ENCODE results near the gene MARS1. TPM values are rescaled to one million over a fixed set of nuclear protein-coding genes. Genes with fewer than 3 reads are reported as not detected.
"Not testable (repeated sequence)": the region's sequence is repeated elsewhere in the genome, so short reads cannot be mapped to it uniquely, and the experiment has no call there.

MARS1 gene
- total RNA-seq, 1 donor from 2014 or later, result 283 TPM

GRCh38 chr12:57513266-57513665, 25.4 kb downstream of the MARS1 start:
- no peaks in the 10 kb centered on the region for H3K27me3 Mint-ChIP-seq (ENCODE audit: insufficient read depth)
- peaks cover 67% of the 10 kb centered on the region for H3K36me3 Mint-ChIP-seq (ENCODE audit: low read depth)
- DNase-seq (ENCODE audit: low spot score), result no peak
- intact Hi-C loops (cut with micrococcal nuclease), result no loop called here
- H3K27ac Mint-ChIP-seq, result peak overlapping the region; percentile 74
- no peak overlapping the region for H3K4me3 Mint-ChIP-seq
- no peaks in the 10 kb centered on the region for H3K9me3 Mint-ChIP-seq
- H3K4me1 Mint-ChIP-seq (ENCODE audit: low read depth), result peaks cover 39% of the 10 kb centered on the region

GRCh38 chr12:57513677-57514076, 25.8 kb downstream of the MARS1 start:
- H3K9me3 Mint-ChIP-seq; H3K27ac Mint-ChIP-seq; H3K27me3 Mint-ChIP-seq (ENCODE audit: insufficient read depth); H3K4me3 Mint-ChIP-seq; intact Hi-C loops (cut with micrococcal nuclease); DNase-seq (ENCODE audit: low spot score): not testable (repeated sequence)
- Mint-ChIP-seq H3K4me1 (ENCODE audit: low read depth) (peaks cover 43% of the 10 kb centered on the region), H3K36me3 (ENCODE audit: low read depth) (peaks cover 70% of the 10 kb centered on the region)

GRCh38 chr12:57514246-57514645, 26.4 kb downstream of the MARS1 start:
- DNase-seq (ENCODE audit: low spot score); H3K4me3 Mint-ChIP-seq; H3K9me3 Mint-ChIP-seq; intact Hi-C loops (cut with micrococcal nuclease); H3K27me3 Mint-ChIP-seq (ENCODE audit: insufficient read depth); H3K27ac Mint-ChIP-seq: not testable (repeated sequence)
- Mint-ChIP-seq H3K36me3 (ENCODE audit: low read depth) (peaks cover 71% of the 10 kb centered on the region), H3K4me1 (ENCODE audit: low read depth) (peaks cover 49% of the 10 kb centered on the region)

- H3K27ac Mint-ChIP-seq, result peak overlapping the region; percentile 40
- DNase-seq (ENCODE audit: low spot score), result no peak
- no peaks in the 10 kb centered on the region for H3K9me3 Mint-ChIP-seq
- intact Hi-C loops (cut with micrococcal nuclease), result no loop called here
- no peak overlapping the region for H3K4me3 Mint-ChIP-seq
- H3K36me3 Mint-ChIP-seq (ENCODE audit: low read depth), result peaks cover 71% of the 10 kb centered on the region
- no peaks in the 10 kb centered on the region for H3K27me3 Mint-ChIP-seq (ENCODE audit: insufficient read depth)
- H3K4me1 Mint-ChIP-seq (ENCODE audit: low read depth), result peaks cover 52% of the 10 kb centered on the region
These were observed 27.0 kb downstream of the MARS1 start for GRCh38 chr12:57514720-57515407.

GRCh38 chr12:57515408-57515933, 27.6 kb downstream of the MARS1 start:
- no peak overlapping the region for H3K4me3 Mint-ChIP-seq
- intact Hi-C loops (cut with micrococcal nuclease), result no loop called here
- peaks cover 72% of the 10 kb centered on the region for H3K36me3 Mint-ChIP-seq (ENCODE audit: low read depth)
- no peaks in the 10 kb centered on the region for H3K27me3 Mint-ChIP-seq (ENCODE audit: insufficient read depth)
- peaks cover 52% of the 10 kb centered on the region for H3K4me1 Mint-ChIP-seq (ENCODE audit: low read depth)
- no peak overlapping the region for H3K27ac Mint-ChIP-seq
- DNase-seq (ENCODE audit: low spot score), result no peak
- H3K9me3 Mint-ChIP-seq, result no peaks in the 10 kb centered on the region

DNA sequence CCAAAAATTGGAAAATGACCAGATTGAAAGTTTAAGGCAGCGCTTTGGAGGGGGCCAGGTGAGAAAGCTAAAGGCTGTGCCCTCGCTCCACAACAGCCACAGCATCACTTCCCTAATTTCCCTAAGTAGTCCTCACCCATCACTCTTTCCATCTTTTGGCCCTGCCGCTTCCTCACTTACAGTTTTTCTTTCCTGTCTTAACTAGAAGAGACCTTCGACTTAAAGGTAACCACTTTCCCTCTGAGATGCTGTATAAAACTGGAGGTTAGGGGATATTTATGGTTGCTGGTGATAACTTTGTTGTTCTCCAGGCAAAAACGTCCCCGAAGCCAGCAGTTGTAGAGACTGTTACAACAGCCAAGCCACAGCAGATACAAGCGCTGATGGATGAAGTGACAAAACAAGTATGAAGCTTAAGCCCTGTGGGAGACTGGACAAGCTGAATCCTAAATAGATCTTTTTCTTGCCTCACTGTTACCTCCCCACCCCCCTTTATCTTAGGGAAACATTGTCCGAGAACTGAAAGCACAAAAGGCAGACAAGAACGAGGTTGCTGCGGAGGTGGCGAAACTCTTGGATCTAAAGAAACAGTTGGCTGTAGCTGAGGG, 28.2 kb downstream of the MARS1 start:
- Mint-ChIP-seq H3K27ac (no peak overlapping the region), H3K27me3 (ENCODE audit: insufficient read depth) (no peaks in the 10 kb centered on the region)

DNA sequence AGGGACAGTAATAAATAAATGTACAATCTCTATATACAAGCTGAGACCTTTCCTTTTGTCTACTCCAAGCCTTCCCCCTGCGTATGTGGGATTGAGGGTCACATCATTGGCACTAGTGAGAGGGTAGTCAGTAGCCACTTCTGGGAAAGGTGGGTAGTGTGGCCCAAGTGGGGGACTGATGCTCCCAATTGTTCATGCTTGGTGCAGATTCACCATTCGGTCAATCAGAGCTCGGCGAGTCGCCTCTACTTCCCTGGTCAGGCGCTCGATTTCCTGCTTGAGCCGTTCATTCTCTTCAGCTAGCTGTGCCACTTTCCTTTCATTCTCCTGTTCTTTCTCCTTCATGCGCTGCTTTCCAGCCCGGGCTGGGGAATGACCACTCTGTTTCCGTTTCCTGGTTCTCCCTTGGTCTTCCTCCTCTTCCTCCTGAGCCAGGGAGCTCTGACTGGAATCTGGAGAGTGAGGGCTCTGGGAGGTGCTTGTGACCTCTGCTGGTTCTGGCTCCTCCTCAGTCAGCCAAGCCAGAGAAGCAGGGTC, 28.8 kb downstream of the MARS1 start:
- Mint-ChIP-seq H3K9me3 (no peaks in the 10 kb centered on the region), H3K36me3 (ENCODE audit: low read depth) (peaks cover 66% of the 10 kb centered on the region), H3K27me3 (ENCODE audit: insufficient read depth) (no peaks in the 10 kb centered on the region), H3K27ac (peak overlapping the region; percentile 67), H3K4me3 (no peak overlapping the region), H3K4me1 (ENCODE audit: low read depth) (peaks cover 57% of the 10 kb centered on the region)
- intact Hi-C loops (cut with micrococcal nuclease), result no loop called here
- DNase-seq (ENCODE audit: low spot score), result no peak

More for the DNA sequence above, 28.2 kb downstream of the MARS1 start:
- Mint-ChIP-seq H3K9me3 (no peaks in the 10 kb centered on the region), H3K4me3 (no peak overlapping the region), H3K4me1 (ENCODE audit: low read depth) (peaks cover 55% of the 10 kb centered on the region), H3K36me3 (ENCODE audit: low read depth) (peaks cover 72% of the 10 kb centered on the region)
- intact Hi-C loops (cut with micrococcal nuclease), result no loop called here
- no peak for DNase-seq (ENCODE audit: low spot score)

DNA sequence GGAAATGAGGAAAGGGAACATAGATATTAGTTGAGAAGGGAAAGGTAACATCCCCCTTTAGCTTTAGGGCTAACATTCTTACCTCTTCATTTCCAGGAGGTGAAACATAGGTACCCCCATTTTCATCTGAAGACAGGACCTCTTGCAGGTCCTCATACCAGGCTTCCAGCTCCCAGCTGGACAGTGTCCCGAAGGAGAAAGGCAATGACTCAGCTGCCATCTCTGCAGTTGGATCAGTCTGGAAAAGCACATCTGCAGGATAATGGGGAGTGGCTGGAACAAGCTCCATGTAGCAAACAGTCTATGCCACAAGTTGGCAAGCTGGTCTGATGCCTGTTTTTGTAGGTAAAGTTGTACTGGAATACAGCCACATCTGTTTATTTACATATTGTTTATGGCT, 29.3 kb downstream of the MARS1 start:
- intact Hi-C loops (cut with micrococcal nuclease), result no loop called here
- peak overlapping the region; percentile 19 for H3K4me3 Mint-ChIP-seq
- peaks cover 57% of the 10 kb centered on the region for H3K4me1 Mint-ChIP-seq (ENCODE audit: low read depth)
- H3K9me3 Mint-ChIP-seq, result no peaks in the 10 kb centered on the region
- no peaks in the 10 kb centered on the region for H3K27me3 Mint-ChIP-seq (ENCODE audit: insufficient read depth)
- peak overlapping the region; percentile 67 for H3K27ac Mint-ChIP-seq
- peaks cover 62% of the 10 kb centered on the region for H3K36me3 Mint-ChIP-seq (ENCODE audit: low read depth)
- no peak for DNase-seq (ENCODE audit: low spot score)

- H3K27ac Mint-ChIP-seq, result peak overlapping the region; percentile 67
- H3K27me3 Mint-ChIP-seq (ENCODE audit: insufficient read depth); DNase-seq (ENCODE audit: low spot score); intact Hi-C loops (cut with micrococcal nuclease); H3K9me3 Mint-ChIP-seq: not testable (repeated sequence)
- H3K36me3 Mint-ChIP-seq (ENCODE audit: low read depth), result peaks cover 56% of the 10 kb centered on the region
- peaks cover 53% of the 10 kb centered on the region for H3K4me1 Mint-ChIP-seq (ENCODE audit: low read depth)
- H3K4me3 Mint-ChIP-seq, result peak overlapping the region; percentile 22
These were observed 29.9 kb downstream of the MARS1 start for GRCh38 chr12:57517718-57518117.

- Mint-ChIP-seq H3K9me3 (no peaks in the 10 kb centered on the region), H3K4me1 (ENCODE audit: low read depth) (peaks cover 50% of the 10 kb centered on the region), H3K27ac (no peak overlapping the region), H3K27me3 (ENCODE audit: insufficient read depth) (no peaks in the 10 kb centered on the region), H3K4me3 (peak overlapping the region; percentile 97), H3K36me3 (ENCODE audit: low read depth) (peaks cover 50% of the 10 kb centered on the region)
- intact Hi-C loops (cut with micrococcal nuclease), result no loop called here
- no peak for DNase-seq (ENCODE audit: low spot score)
These were observed 30.5 kb downstream of the MARS1 start for GRCh38 chr12:57518176-57518919.

DNA sequence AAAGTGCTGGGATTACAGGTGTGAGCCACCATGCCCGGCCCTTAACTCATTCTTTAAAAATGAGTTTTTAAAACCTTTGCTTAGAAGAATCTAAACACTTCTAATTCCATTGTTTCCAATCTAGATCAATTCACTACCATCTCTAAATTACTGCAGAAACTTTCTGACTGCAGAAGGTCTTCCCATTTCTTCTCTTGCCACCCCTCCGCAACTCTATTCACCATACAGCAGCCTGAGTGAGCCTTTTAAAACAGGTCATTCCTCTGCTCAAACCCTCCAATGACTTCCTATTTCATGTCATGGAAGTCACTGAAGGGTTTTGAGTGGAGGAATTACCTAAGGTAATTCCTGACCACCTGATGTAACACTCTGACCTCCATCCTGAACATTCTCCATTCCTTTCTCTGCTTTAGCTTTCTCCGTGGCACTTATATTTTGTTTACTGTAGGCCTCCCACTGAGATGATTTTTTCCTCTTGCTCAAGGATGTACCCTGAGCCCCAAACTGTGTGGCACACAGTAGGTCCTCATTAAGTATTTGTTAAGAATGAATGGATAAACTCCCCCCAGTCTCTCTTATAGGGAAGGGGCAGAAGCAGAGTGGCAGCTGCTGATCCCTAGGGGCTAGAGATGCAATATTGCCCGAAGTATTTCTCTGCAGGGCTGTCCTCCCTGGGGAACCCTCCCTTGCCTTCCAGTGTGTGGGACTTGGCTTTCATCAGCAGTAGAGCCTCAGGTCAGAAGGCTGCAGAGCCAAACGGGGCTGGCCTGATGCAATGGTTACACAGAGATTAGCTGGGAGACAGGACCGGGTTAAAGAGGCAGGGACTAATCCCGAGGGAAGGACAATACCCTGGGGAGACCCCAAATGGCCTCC, 31.3 kb downstream of the MARS1 start:
- no peaks in the 10 kb centered on the region for H3K9me3 Mint-ChIP-seq
- H3K27ac Mint-ChIP-seq, result peak overlapping the region; percentile 100
- peaks cover 57% of the 10 kb centered on the region for H3K4me1 Mint-ChIP-seq (ENCODE audit: low read depth)
- H3K4me3 Mint-ChIP-seq, result peak overlapping the region; percentile 97
- H3K27me3 Mint-ChIP-seq (ENCODE audit: insufficient read depth), result no peaks in the 10 kb centered on the region
- DNase-seq (ENCODE audit: low spot score), result no peak
- intact Hi-C loops (cut with micrococcal nuclease), result no loop called here
- peaks cover 50% of the 10 kb centered on the region for H3K36me3 Mint-ChIP-seq (ENCODE audit: low read depth)

DNA sequence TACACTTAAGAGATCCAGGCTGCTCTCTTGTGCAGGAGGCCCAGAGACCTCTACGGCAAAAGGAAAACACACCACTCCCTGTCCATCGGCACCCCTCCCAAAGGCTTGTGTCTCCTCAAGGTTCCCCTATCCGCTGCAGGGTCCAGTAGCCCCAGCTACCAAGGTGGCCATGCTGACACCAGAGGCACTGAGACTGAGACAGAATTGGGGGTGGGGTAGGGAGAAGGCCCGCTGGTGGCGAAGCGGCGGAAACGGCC, 31.9 kb downstream of the MARS1 start:
- intact Hi-C loops (cut with micrococcal nuclease), result loop anchor here (1.0 to 5.0 kb wide), 9 partner anchors 31 to 1592 kb away; partner anchors contain the start of genes ARHGAP9, CTDSP2, GLI1 and MARS1
- Mint-ChIP-seq H3K9me3 (no peaks in the 10 kb centered on the region), H3K4me3 (peak overlapping the region; percentile 97), H3K36me3 (ENCODE audit: low read depth) (peaks cover 47% of the 10 kb centered on the region), H3K4me1 (ENCODE audit: low read depth) (peaks cover 62% of the 10 kb centered on the region), H3K27ac (peak overlapping the region; percentile 100), H3K27me3 (ENCODE audit: insufficient read depth) (no peaks in the 10 kb centered on the region)
- DNase-seq (ENCODE audit: low spot score), result no peak

All from activated T-helper 1 cell treated with anti-CD3 and anti-CD28 coated beads, Interleukin-12 subunit alpha, Interleukin-12 subunit beta, Interleukin-2, Interleukin-4 antibody, amounts not matched to agents 30 ng/mL and 10 ng/mL and 1 ng/mL, durations not matched to agents 14 hours and 24 hours and 36 hours (primary cell).